Astrocyte (in vitro differentiated cells and primary cell): Measurements from ENCODE around the gene GTF2H4.

Source experiments
- EZH2 ChIP-seq: IDR thresholded peaks from 2 replicates; pipeline ENCODE4 v1.6.1; 2012; ENCODE audit warnings: mild to moderate bottlenecking, low read length, inconsistent platforms; ENCODE audit not compliant: insufficient read depth
- TF ChIP-seq, protein P1 (sequence below): IDR thresholded peaks from 2 replicates; pipeline ENCODE4 v1.5.1; 2011; ENCODE audit warnings: low read depth, mild to moderate bottlenecking, inconsistent platforms, low read length, moderate library complexity; ENCODE audit not compliant: insufficient read depth

DNA sequence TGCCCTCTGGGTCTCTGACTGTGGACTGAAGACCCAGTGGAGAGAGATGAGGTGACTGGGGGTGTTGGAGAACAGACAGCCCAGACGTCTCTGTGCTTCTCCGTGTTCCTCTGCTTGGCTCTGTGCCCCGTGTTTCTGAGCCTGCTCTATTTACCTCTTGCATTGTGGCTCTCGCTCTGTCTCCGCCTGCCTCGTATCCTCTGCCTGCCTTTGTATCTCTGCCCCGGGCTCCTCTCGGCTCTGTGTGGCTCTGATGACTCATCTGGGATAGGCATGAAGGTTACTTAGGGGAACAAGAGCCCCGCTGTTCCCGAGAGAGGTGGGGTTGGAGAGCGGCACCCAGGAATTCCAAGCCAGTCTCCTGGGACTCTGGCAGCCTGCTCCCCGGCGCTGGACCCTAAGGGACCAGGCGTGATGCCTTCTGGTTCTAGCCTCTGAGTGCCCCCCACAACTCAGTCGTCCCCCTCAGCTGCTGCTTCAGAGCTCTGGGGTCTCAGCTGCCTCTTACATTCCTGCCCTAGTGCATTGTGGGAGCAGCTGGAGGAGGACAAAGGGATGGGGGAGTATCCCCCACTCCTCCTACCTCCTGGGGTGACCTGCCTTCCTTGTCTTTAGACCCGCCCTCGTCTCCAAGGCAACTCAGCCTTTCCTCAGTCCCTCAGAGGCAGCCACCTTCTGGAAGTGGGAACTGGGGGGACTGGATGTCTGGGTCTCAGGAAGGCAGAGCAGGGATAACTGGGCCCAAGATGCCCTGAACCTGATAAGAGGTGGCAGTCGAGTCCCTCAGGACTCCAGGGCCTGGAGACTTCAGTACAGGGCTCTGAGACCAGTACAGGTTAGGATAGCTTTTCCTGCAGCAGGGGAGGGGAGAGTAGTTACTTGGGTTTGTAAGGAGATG lies 21.8 kb upstream of the GTF2H4 start:
- TF ChIP-seq, protein P1, sequence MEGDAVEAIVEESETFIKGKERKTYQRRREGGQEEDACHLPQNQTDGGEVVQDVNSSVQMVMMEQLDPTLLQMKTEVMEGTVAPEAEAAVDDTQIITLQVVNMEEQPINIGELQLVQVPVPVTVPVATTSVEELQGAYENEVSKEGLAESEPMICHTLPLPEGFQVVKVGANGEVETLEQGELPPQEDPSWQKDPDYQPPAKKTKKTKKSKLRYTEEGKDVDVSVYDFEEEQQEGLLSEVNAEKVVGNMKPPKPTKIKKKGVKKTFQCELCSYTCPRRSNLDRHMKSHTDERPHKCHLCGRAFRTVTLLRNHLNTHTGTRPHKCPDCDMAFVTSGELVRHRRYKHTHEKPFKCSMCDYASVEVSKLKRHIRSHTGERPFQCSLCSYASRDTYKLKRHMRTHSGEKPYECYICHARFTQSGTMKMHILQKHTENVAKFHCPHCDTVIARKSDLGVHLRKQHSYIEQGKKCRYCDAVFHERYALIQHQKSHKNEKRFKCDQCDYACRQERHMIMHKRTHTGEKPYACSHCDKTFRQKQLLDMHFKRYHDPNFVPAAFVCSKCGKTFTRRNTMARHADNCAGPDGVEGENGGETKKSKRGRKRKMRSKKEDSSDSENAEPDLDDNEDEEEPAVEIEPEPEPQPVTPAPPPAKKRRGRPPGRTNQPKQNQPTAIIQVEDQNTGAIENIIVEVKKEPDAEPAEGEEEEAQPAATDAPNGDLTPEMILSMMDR, result no peak
- no peak for TF ChIP-seq EZH2
